Activated B cell treated with CpG ODN at 0.5 μM for 24 hours (primary cell): Measurements from ENCODE around the gene CNNM2. TPM values are rescaled to one million over a fixed set of nuclear protein-coding genes. Genes with fewer than 3 reads are reported as not detected.

Experiments used
- ATAC-seq: fragments of 200-7000 bp; cut with Tn5 transposase; one replicate; pipeline ENCODE4 v1.10.0; 2021; ENCODE audit warnings: low read depth, mild to moderate bottlenecking, moderate library complexity
- CTCF ChIA-PET: fragments of 350-600 bp; sonication (Branson Sonifier 250); formaldehyde crosslinking; loops from one replicate; lab custom pipeline; 2021; ENCODE audit warnings: antibody characterized with exemption; lab: Charles Lee
- POLR2A ChIA-PET: fragments of 350-600 bp; sonication (Branson Sonifier 250); formaldehyde crosslinking; loops from one replicate; lab custom pipeline; 2021; ENCODE audit warnings: antibody characterized with exemption; lab: Charles Lee
- DNase-seq: peaks from one replicate; pipeline ENCODE4 v3.0.0; 2022
- H3K27ac Mint-ChIP-seq: one replicate; pipeline ENCODE4 v1.8.0; 2020; ENCODE audit warnings: mixed read lengths
- H3K27me3 Mint-ChIP-seq: one replicate; pipeline ENCODE4 v1.8.0; 2021; ENCODE audit warnings: mixed read lengths
- H3K36me3 Mint-ChIP-seq: one replicate; pipeline ENCODE4 v1.8.0; 2021; ENCODE audit warnings: low read depth, mixed read lengths
- H3K4me1 Mint-ChIP-seq: one replicate; pipeline ENCODE4 v1.8.0; 2021; ENCODE audit warnings: mixed read lengths
- H3K4me3 Mint-ChIP-seq: one replicate; pipeline ENCODE4 v1.8.0; 2020; ENCODE audit warnings: mild to moderate bottlenecking, mixed read lengths
- H3K9me3 Mint-ChIP-seq: one replicate; pipeline ENCODE4 v1.8.0; 2020; ENCODE audit warnings: mixed read lengths
- CTCF ChIP-seq: fragments of 200-600 bp; IDR thresholded peaks from one replicate; pipeline ENCODE4 v1.8.0; 2022; ENCODE audit warnings: antibody characterized with exemption, mild to moderate bottlenecking
- intact Hi-C: fragments of 100-400 bp; cut with micrococcal nuclease; formaldehyde crosslinking; loops from one replicate; pipeline ENCODE4 v1.15.1; 2024
- total RNA-seq: library from RNA; stranded (reverse); gene quantifications from 2 replicates; pipeline ENCODE4 v1.2.3, GENCODE V29; 2022

CNNM2 gene
- total RNA-seq, 1 donor from 2014 or later, result 7.3 TPM

DNA sequence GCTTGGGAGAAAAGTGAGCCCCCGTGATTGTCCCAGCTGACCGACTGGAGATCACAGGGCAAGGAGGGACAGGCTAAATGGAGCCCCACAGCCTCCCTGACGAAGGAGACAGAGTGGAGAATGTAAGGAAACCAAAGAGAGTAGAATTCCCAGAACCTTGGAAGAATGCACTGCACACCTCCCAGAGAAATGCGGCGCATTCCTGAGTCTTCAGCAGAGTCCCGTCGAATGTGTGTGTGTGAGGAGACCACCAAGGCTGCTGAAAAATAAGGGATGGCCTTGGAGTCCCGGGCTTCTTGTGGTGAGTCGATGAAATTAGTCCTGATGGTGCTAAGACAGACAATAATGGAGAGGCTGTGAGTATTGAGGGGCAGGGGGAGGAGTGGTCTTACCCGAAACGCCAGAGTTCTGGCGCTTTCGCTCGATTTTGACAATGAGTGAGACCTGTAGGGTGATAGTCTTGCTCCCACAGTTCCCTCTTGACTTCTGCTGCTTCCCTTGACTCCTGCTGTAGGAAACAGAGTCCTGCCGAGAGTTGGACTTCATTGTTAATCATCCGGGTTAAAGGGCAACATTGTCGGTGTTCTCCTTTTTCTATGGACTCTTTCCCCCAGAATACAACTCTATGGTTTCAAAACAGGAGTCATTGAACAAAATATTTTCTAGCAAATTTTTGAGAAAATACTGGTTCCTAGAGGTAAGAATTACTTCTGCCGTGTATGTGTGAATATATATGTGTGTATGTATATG is 103.2 kb downstream of the CNNM2 start:
- Mint-ChIP-seq H3K9me3 (no peaks in the 10 kb centered on the region), H3K27ac (no peak overlapping the region), H3K4me1 (no peaks in the 10 kb centered on the region), H3K27me3 (no peaks in the 10 kb centered on the region), H3K4me3 (no peak overlapping the region), H3K36me3 (no peaks in the 10 kb centered on the region)
- no peak for ATAC-seq
- intact Hi-C loops, result no loop called here
- DNase-seq, result no peak
- TF ChIP-seq CTCF, result no peak
- POLR2A ChIA-PET, result no interaction called here
- CTCF ChIA-PET, result no interaction called here

DNA sequence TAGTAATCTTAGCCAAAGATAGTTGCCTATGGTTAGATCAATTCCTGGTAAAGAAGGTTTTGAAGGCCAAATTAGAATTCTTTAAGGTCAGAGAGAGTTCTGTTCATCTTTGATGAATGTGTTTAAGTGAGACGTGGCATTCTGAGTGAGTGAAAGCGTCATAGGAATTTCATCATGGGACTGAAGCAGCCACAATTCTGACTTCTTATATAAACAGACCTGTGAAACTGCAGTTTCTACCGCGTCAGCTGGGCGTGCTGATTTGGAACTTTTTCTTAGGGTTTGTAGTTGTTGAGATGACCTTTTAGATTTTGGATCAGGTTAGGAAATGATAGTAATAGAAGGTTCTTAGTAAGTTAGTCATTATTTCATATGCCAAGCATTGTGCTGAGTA is 103.8 kb downstream of the CNNM2 start:
- ChIA-PET POLR2A (no interaction called here), CTCF (no interaction called here)
- Mint-ChIP-seq H3K4me1 (no peaks in the 10 kb centered on the region), H3K4me3 (no peak overlapping the region), H3K27ac (no peak overlapping the region), H3K36me3 (peaks cover 2% of the 10 kb centered on the region), H3K27me3 (no peaks in the 10 kb centered on the region), H3K9me3 (no peaks in the 10 kb centered on the region)
- TF ChIP-seq CTCF, result no peak
- intact Hi-C loops, result no loop called here
- no peak for DNase-seq
- no peak for ATAC-seq

GRCh38 chr10:103025696-103026095 is 107.6 kb downstream of the CNNM2 start:
- POLR2A ChIA-PET, result no interaction called here
- H3K4me1 Mint-ChIP-seq, result no peaks in the 10 kb centered on the region
- H3K27ac Mint-ChIP-seq, result no peak overlapping the region
- no peaks in the 10 kb centered on the region for H3K27me3 Mint-ChIP-seq
- intact Hi-C loops, result no loop called here
- CTCF ChIA-PET, result no interaction called here
- H3K4me3 Mint-ChIP-seq, result no peak overlapping the region
- DNase-seq (no peak), ATAC-seq (no peak)
- H3K9me3 Mint-ChIP-seq, result no peaks in the 10 kb centered on the region
- peaks cover 2% of the 10 kb centered on the region for H3K36me3 Mint-ChIP-seq
- no peak for TF ChIP-seq CTCF

- ATAC-seq (no peak), DNase-seq (no peak)
- Mint-ChIP-seq H3K9me3 (no peaks in the 10 kb centered on the region), H3K4me1 (peaks cover 15% of the 10 kb centered on the region), H3K36me3 (no peaks in the 10 kb centered on the region), H3K27me3 (no peaks in the 10 kb centered on the region), H3K4me3 (no peak overlapping the region), H3K27ac (no peak overlapping the region)
- ChIA-PET POLR2A (no interaction called here), CTCF (no interaction called here)
- intact Hi-C loops, result no loop called here
- TF ChIP-seq CTCF, result no peak
Observed at GRCh38 chr10:103038570-103038969, 120.5 kb downstream of the CNNM2 start.

DNA sequence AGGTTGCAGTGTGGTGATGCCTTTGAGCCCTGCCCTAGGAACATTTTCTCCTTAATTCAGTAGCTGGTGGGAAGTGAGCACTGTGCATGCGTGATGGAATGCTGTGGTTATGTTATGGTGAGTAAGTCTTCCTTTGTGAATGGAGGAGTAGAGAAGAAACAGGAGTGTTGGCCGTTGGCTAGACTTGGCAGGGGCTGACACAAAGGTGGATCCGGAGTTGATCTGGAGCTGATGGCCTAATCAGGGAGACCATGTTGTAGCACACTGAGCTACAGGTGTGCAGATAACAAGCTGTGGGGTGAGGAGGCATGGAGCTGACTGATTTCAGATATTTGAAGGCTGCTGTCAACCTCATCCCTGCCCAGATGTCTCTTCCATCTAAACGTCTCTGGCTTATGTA is 122.3 kb downstream of the CNNM2 start:
- H3K27ac Mint-ChIP-seq, result no peak overlapping the region
- peaks cover 15% of the 10 kb centered on the region for H3K4me1 Mint-ChIP-seq
- H3K9me3 Mint-ChIP-seq, result no peaks in the 10 kb centered on the region
- no peaks in the 10 kb centered on the region for H3K36me3 Mint-ChIP-seq
- ChIA-PET CTCF (no interaction called here), POLR2A (no interaction called here)
- TF ChIP-seq CTCF, result no peak
- intact Hi-C loops, result no loop called here
- no peak for DNase-seq
- no peak for ATAC-seq
- no peaks in the 10 kb centered on the region for H3K27me3 Mint-ChIP-seq
- no peak overlapping the region for H3K4me3 Mint-ChIP-seq
